ENCODE results near the gene SPRY1.

Gene SPRY1, protein sequence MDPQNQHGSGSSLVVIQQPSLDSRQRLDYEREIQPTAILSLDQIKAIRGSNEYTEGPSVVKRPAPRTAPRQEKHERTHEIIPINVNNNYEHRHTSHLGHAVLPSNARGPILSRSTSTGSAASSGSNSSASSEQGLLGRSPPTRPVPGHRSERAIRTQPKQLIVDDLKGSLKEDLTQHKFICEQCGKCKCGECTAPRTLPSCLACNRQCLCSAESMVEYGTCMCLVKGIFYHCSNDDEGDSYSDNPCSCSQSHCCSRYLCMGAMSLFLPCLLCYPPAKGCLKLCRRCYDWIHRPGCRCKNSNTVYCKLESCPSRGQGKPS

GRCh38 chr4:123396307-123397143 is at the start of gene SPRY1:
Gene SPRY1, plus strand, starts transcription at chr4:123396795. Its CDS starts 4,797 bp downstream, at chr4:123401592.
- H3K4me3 ChIP-seq (ENCODE audit: low read depth, low read length), result peak within 1 kb of the TSS; percentile 50
- TF ChIP-seq CTCF (IDR thresholded peaks at IDR 0.05; ENCODE audit: low read depth, low read length, missing control alignments), result no peak
- DNase-seq (ENCODE audit: low read depth), result peak; percentile 46

DNA sequence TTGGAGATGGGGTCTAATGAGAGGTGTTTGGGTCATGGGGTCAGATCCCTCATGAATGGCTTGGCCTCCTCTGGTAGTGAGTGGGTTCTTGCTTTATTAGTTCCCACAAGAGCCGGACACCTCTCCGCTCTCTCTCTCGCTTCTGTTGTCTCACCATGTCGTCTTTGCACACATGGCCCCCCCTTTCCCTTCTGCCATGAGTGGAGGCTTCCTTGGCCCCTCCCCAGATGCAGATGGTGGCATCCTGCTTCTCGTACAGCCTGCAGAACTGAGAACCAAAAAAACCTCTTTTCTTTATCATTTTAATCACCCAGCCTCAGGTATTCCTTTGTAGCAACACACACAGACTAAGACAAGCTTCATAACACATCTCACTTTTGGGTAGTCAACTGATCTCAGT is 49.6 kb upstream of the SPRY1 start:
- TF ChIP-seq CTCF (IDR thresholded peaks at IDR 0.05; ENCODE audit: low read depth, low read length, missing control alignments), result no peak
- no peak for DNase-seq (ENCODE audit: low read depth)
- no peak overlapping the region for H3K4me3 ChIP-seq (ENCODE audit: low read depth, low read length)

- TF ChIP-seq CTCF (IDR thresholded peaks at IDR 0.05; ENCODE audit: low read depth, low read length, missing control alignments), result no peak
- DNase-seq (ENCODE audit: low read depth), result no peak
- H3K4me3 ChIP-seq (ENCODE audit: low read depth, low read length), result no peak overlapping the region
These were observed 47.6 kb upstream of the SPRY1 start for GRCh38 chr4:123348946-123349345.

DNA sequence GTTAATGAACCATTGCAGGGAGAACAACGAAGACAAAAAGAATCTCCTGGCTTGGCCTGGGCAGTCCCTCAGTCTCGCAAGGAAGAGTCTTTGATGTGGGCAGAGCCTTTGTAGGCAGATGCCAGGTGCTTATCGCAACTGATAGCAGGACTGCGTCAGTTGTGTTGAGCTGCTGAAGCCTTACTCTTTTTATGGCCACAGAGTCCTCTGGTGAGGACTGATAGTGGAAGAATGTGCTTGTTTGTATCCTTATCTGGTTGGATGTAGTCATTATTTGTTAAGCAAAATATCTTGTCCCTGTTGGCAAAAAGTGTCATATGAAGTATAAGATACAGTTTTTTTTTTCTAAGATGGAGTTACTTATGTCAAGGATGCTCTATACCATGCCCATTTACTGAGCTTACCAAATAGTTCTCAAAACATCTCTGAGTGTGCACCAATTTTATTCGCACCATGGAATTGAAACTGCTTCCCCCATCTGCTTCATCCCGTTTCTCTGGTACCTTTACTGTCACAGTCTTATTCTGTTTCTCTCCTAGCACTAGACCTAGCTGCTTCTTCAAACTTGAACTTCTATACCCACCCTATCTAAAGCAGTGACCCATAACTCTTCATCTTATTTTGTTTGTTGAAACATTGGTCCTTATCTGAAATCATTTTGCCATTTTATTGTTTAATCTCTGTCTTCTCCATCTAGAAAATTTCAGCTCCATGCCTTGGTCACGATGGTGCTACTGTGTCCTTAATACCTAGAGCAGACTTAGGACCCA is 47.0 kb upstream of the SPRY1 start:
- H3K4me3 ChIP-seq (ENCODE audit: low read depth, low read length), result no peak overlapping the region
- no peak for TF ChIP-seq CTCF (IDR thresholded peaks at IDR 0.05; ENCODE audit: low read depth, low read length, missing control alignments)
- DNase-seq (ENCODE audit: low read depth), result no peak

DNA sequence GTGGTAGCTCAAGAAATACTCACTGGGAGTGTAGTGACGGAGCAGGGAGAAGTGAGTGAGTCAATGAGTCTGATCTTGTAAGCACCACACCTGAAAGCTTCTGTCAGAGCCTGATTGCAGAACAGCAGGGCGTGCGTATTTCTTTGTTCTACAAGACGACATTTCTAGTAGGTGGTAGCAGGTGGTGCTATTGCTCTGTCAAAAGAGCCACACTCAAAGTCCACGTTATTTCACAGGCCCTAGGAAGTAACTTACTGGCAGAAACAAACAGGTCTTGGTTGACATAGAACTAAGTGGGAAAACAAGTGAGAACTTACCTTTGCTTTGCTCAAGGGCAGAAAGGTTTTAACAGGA is 46.4 kb upstream of the SPRY1 start:
- TF ChIP-seq CTCF (IDR thresholded peaks at IDR 0.05; ENCODE audit: low read depth, low read length, missing control alignments), result no peak
- H3K4me3 ChIP-seq (ENCODE audit: low read depth, low read length), result no peak overlapping the region
- no peak for DNase-seq (ENCODE audit: low read depth)

GRCh38 chr4:123350726-123351125 is 45.9 kb upstream of the SPRY1 start:
- no peak for DNase-seq (ENCODE audit: low read depth)
- H3K4me3 ChIP-seq (ENCODE audit: low read depth, low read length), result no peak overlapping the region
- no peak for TF ChIP-seq CTCF (IDR thresholded peaks at IDR 0.05; ENCODE audit: low read depth, low read length, missing control alignments)

Measured in GM12864 (cell line).